ENCODE measurements around the gene ANKFY1. TPM values are rescaled to one million over a fixed set of nuclear protein-coding genes. Genes with fewer than 3 reads are reported as not detected.
A peak's percentile ranks its signal among the peaks of the same experiment; 100 is the strongest.

ANKFY1 gene
- total RNA-seq, 4 donors from 2014 or later: 25.6 to 70.6 (median 44.9) TPM

- Histone ChIP-seq H3K27me3 (no peaks in the 10 kb centered on the region), H3K4me3 (no peak overlapping the region), H3K4me1 (peaks cover 10% of the 10 kb centered on the region), H3K36me3 (peaks cover 14% of the 10 kb centered on the region), H3K27ac (no peak overlapping the region), H3K9me3 (no peaks in the 10 kb centered on the region)
- DNase-seq (ENCODE audit: low spot score in 2 of 2): no peak
- TF ChIP-seq POLR2A (IDR thresholded peaks at IDR 0.05) (no peak), CTCF (IDR thresholded peaks at IDR 0.05) (no peak), POLR2AphosphoS5 (IDR thresholded peaks at IDR 0.05) (no peak), EP300 (IDR thresholded peaks at IDR 0.05) (no peak)
- WGBS: 90% methylated on average over 7 of the region's 7 CpGs
Measured at GRCh38 chr17:4305224-4305623, 41.4 kb upstream of the ANKFY1 start.

GRCh38 chr17:4304417-4305027 is 40.7 kb upstream of the ANKFY1 start:
- Histone ChIP-seq H3K27me3 (no peaks in the 10 kb centered on the region), H3K36me3 (peaks cover 14% of the 10 kb centered on the region), H3K9me3 (no peaks in the 10 kb centered on the region), H3K4me1 (peaks cover 4% of the 10 kb centered on the region), H3K4me3 (no peak overlapping the region), H3K27ac (no peak overlapping the region)
- WGBS: 50% methylated on average over 6 of the region's 6 CpGs
- no peak for DNase-seq (ENCODE audit: low spot score in 2 of 2)
- TF ChIP-seq POLR2AphosphoS5 (IDR thresholded peaks at IDR 0.05) (no peak), EP300 (IDR thresholded peaks at IDR 0.05) (no peak), CTCF (IDR thresholded peaks at IDR 0.05) (peak; percentile 53 to 59), POLR2A (IDR thresholded peaks at IDR 0.05) (no peak)

GRCh38 chr17:4301066-4301465 is 37.3 kb upstream of the ANKFY1 start:
- no peaks in the 10 kb centered on the region for H3K27me3 ChIP-seq
- WGBS: 77% methylated on average over 5 of the region's 5 CpGs
- H3K36me3 ChIP-seq: peaks cover 16% of the 10 kb centered on the region

GRCh38 chr17:4297351-4297750 is 33.6 kb upstream of the ANKFY1 start:
- Histone ChIP-seq H3K4me1 (no peaks in the 10 kb centered on the region), H3K36me3 (peaks cover 11% of the 10 kb centered on the region), H3K4me3 (no peak overlapping the region), H3K27ac (no peak overlapping the region), H3K9me3 (no peaks in the 10 kb centered on the region), H3K27me3 (no peaks in the 10 kb centered on the region)
- DNase-seq (ENCODE audit: low spot score in 2 of 2): no peak
- 82% methylated on average over 3 of the region's 3 CpGs for WGBS
- TF ChIP-seq POLR2A (IDR thresholded peaks at IDR 0.05): no peak
- no peak for TF ChIP-seq EP300 (IDR thresholded peaks at IDR 0.05)
- no peak for TF ChIP-seq CTCF (IDR thresholded peaks at IDR 0.05)
- no peak for TF ChIP-seq POLR2AphosphoS5 (IDR thresholded peaks at IDR 0.05)

More at GRCh38 chr17:4301066-4301465, 37.3 kb upstream of the ANKFY1 start:
- no peaks in the 10 kb centered on the region for H3K4me1 ChIP-seq
- no peak for TF ChIP-seq POLR2AphosphoS5 (IDR thresholded peaks at IDR 0.05)
- no peak for TF ChIP-seq CTCF (IDR thresholded peaks at IDR 0.05)
- TF ChIP-seq POLR2A (IDR thresholded peaks at IDR 0.05): no peak
- no peak for TF ChIP-seq EP300 (IDR thresholded peaks at IDR 0.05)
- H3K9me3 ChIP-seq: no peaks in the 10 kb centered on the region
- no peak overlapping the region for H3K4me3 ChIP-seq
- no peak overlapping the region for H3K27ac ChIP-seq
- no peak for DNase-seq (ENCODE audit: low spot score in 2 of 2)

- WGBS: 65% methylated on average over 4 of the region's 4 CpGs
Measured at GRCh38 chr17:4295686-4296085, 31.9 kb upstream of the ANKFY1 start.

More at GRCh38 chr17:4295686-4296085, 31.9 kb upstream of the ANKFY1 start:
- H3K4me1 ChIP-seq: no peaks in the 10 kb centered on the region
- TF ChIP-seq EP300 (IDR thresholded peaks at IDR 0.05) (no peak), CTCF (IDR thresholded peaks at IDR 0.05) (no peak), POLR2AphosphoS5 (IDR thresholded peaks at IDR 0.05) (no peak), POLR2A (IDR thresholded peaks at IDR 0.05) (no peak)
- H3K27me3 ChIP-seq: no peaks in the 10 kb centered on the region
- DNase-seq (ENCODE audit: low spot score in 2 of 2): no peak
- H3K27ac ChIP-seq: no peak overlapping the region
- H3K9me3 ChIP-seq: no peaks in the 10 kb centered on the region
- H3K36me3 ChIP-seq: peaks cover 15% of the 10 kb centered on the region
- no peak overlapping the region for H3K4me3 ChIP-seq
